K562 (cell line): ENCODE measurements around the gene ZMAT2.

Experiments used
- HNRNPL ChIP-seq: fragments of 200-400 bp; formaldehyde crosslinking; IDR thresholded peaks from 2 replicates; pipeline ENCODE4 v1.6.1; 2017; ENCODE audit warnings: low read depth, mild to moderate bottlenecking, low read length
- MNT ChIP-seq, 2 experiments: fragments of 450-650 bp; conservative IDR thresholded peaks; 2 replicates each; pipeline ENCODE4 v1.6.1; 2017; ENCODE audit warnings: mild to moderate bottlenecking in 2 of 2, moderate library complexity in 2 of 2

GRCh38 chr5:140718266-140718592 lies 18.0 kb downstream of the ZMAT2 start:
- TF ChIP-seq MNT (conservative IDR thresholded peaks at IDR 0.05): no peak
- TF ChIP-seq HNRNPL: no peak
